NCI-H146 treated with DMSO at 0.1 percent for 48 hours (cell line): ENCODE measurements around the gene PDE4D.

Experiments
- DNase-seq: peaks from one replicate; lab custom pipeline; 2025; ENCODE audit not compliant: unreplicated experiment; lab: John Stamatoyannopoulos, UW

Gene PDE4D

GRCh38 chr5:59164041-59164830, 729.3 kb downstream of the PDE4D start:
- DNase-seq = no peak

- DNase-seq = no peak
These were observed 732.1 kb downstream of the PDE4D start for GRCh38 chr5:59161221-59162105.

GRCh38 chr5:59158637-59159391, 734.7 kb downstream of the PDE4D start:
- no peak for DNase-seq

- no peak for DNase-seq
These were observed 735.4 kb downstream of the PDE4D start for GRCh38 chr5:59158165-59158564.

- no peak for DNase-seq
These were observed 736.5 kb downstream of the PDE4D start for GRCh38 chr5:59157068-59157467.

GRCh38 chr5:59152701-59153245, 740.8 kb downstream of the PDE4D start:
- no peak for DNase-seq

- no peak for DNase-seq
These were observed 742.2 kb downstream of the PDE4D start for GRCh38 chr5:59151162-59151889.

GRCh38 chr5:59149827-59150226, 743.7 kb downstream of the PDE4D start:
- no peak for DNase-seq

- DNase-seq = no peak
These were observed 744.3 kb downstream of the PDE4D start for GRCh38 chr5:59149271-59149670.

- DNase-seq = no peak
These were observed 746.8 kb downstream of the PDE4D start for GRCh38 chr5:59146729-59147128.

GRCh38 chr5:59143926-59144333, 749.6 kb downstream of the PDE4D start:
- no peak for DNase-seq

- no peak for DNase-seq
These were observed 750.6 kb downstream of the PDE4D start for GRCh38 chr5:59142927-59143326.

- no peak for DNase-seq
These were observed 751.4 kb downstream of the PDE4D start for GRCh38 chr5:59142138-59142537.

- DNase-seq = no peak
These were observed 753.4 kb downstream of the PDE4D start for GRCh38 chr5:59140133-59140532.

GRCh38 chr5:59139695-59140094, 753.8 kb downstream of the PDE4D start:
- no peak for DNase-seq

GRCh38 chr5:59138509-59138908, 755.0 kb downstream of the PDE4D start:
- DNase-seq = no peak

- DNase-seq = no peak
These were observed 755.7 kb downstream of the PDE4D start for GRCh38 chr5:59137846-59138245.

GRCh38 chr5:59136549-59136948, 757.0 kb downstream of the PDE4D start:
- no peak for DNase-seq

GRCh38 chr5:59134471-59135163, 758.9 kb downstream of the PDE4D start:
- DNase-seq = no peak

- DNase-seq = no peak
These were observed 759.7 kb downstream of the PDE4D start for GRCh38 chr5:59133764-59134261.
